HG03066 (cell line): ENCODE results near the gene CTNNA3.

ENCODE experiments used
- ATAC-seq: cut with Tn5 transposase; IDR thresholded peaks from one replicate; pipeline ENCODE4 v1.9.1; 2021; ENCODE audit warnings: low read depth; ENCODE audit not compliant: unreplicated experiment

CTNNA3 gene

GRCh38 chr10:66102756-66103155, 1593.2 kb downstream of the CTNNA3 start:
- ATAC-seq = no peak

DNA sequence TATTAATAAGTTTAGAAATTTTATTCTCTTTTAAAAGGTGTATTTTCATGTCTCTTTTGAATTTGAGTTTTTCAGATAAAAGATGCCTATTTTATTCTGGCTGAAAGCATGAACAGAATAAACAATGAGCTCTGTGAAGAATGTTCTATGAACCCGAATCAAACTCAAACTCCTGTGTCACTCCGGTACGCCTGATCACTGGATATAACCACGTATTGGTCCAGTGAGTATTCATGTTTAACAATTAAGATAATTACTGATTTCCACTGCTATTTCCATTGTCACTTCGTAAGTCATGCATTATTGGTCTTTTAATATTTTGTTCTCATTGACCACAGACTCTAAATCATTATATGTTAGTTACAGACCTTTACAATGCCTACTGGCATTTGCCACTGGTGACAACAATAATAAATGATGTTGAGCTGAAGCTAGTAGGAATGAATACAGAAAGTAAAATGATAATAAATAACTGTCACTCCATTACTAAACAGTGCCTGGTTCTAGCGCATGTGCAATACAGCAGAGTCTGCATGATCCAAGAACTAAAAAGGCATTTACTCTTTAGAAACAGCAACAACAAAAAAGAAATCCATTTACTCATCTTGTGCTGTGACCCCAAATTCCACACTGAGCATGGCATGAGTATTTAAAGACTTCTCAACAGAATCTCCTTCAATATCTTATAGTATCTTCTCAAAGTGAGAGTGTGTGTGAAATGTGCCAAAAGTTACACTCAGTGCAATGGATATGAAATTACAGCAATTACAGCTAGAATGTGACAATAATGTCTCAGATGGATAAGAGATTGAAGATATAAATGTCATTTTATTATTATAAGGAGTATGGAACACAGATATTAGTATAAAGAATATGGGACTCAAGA, 1597.2 kb downstream of the CTNNA3 start:
- ATAC-seq = no peak

DNA sequence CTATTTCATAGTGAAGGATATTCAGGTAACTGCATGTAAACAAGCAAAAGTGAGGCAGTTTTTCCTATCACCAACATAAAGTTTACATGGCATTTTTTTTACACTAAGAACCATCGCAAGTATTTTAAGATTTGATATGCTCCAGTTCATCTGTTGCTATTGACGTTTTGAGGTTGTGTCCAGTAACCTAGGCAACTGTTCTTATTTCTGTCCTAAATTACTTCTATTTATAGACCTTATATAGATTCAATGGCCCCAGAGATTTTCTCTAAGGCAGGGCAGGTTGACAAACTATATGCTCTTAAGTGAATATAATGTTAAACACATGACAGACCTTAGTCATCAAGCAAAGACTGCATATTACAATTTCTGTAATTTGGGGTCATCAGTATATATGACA, 1600.4 kb downstream of the CTNNA3 start:
- no peak for ATAC-seq

DNA sequence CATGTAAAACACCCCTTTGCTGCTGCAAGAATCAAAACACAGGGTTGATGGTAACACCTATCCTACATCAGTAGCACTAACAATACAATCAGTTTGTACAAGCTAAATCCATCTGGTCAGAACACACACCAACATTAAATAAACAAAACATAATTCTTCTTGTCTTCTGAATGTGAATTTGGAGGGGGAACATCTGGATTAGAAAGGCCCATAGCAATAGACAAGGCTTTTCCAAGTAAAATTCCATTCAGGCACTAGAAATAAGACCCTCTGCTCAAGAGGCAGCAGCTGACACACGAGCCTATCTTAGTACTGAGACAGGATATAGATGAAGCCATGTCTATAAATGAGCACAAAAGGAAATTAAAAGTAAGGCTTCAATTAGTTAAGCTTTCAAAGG, 1610.1 kb downstream of the CTNNA3 start:
- no peak for ATAC-seq

- no peak for ATAC-seq
Measured at GRCh38 chr10:66071907-66072306, 1624.1 kb downstream of the CTNNA3 start.

GRCh38 chr10:66058594-66058993, 1637.4 kb downstream of the CTNNA3 start:
- ATAC-seq = no peak

- no peak for ATAC-seq
Measured at GRCh38 chr10:66049335-66049734, 1646.7 kb downstream of the CTNNA3 start.

DNA sequence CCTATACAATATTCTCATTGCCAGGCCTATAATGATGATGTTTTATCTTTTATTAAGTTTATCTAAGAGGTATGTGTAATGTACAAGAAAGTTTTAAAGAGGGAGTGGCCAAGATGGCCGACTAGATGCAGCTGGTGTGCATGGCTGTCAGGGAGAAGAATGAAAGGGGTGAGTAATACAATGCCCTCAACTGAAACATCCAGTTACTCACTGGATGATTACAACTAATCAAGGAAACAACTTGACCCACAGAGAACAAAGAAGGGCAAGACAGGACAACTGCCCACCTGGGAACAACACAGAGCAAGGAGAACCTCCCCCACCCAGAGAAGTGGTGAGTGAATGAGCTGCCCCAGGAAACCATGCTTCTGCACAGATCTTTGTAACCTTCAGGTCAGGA, 1650.1 kb downstream of the CTNNA3 start:
- no peak for ATAC-seq

DNA sequence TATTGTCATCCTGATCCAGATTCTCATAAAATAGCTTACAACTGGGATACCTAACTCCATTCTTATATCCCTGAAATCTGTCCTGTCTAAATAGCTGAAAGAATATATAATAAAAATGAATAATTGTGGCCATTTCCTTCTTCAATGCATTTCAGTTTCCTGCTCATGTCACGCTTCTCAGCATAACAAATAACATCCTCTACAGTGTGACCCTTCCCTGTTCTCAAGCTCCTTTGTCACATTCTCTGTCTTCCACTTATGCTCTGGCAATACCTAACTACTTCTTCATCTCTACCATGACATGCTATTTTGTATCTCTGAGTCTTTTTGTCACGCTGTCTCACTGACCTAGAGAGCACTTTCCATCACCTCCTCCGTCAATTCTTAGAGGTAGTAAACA, 1654.2 kb downstream of the CTNNA3 start:
- ATAC-seq = no peak

DNA sequence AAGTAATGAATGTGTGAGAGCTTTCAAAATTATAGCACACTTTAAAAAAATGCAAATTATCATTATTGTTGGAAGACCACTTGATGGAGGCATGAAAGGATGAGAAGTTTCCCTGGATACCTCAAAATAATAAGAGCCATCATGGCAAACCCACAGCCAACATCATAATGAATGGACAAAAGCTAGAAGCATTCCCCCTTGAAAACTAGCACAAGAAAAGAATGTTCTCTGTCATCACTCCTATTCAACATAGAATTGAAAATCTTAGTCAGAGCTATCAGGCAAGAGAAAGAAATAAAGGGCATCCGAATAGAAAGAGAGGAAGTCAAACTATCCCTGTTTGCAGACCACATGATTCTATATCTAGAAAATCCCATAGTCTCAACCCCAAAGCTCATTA, 1657.4 kb downstream of the CTNNA3 start:
- ATAC-seq = no peak

- ATAC-seq = no peak
Measured at GRCh38 chr10:66026321-66026720, 1669.7 kb downstream of the CTNNA3 start.

DNA sequence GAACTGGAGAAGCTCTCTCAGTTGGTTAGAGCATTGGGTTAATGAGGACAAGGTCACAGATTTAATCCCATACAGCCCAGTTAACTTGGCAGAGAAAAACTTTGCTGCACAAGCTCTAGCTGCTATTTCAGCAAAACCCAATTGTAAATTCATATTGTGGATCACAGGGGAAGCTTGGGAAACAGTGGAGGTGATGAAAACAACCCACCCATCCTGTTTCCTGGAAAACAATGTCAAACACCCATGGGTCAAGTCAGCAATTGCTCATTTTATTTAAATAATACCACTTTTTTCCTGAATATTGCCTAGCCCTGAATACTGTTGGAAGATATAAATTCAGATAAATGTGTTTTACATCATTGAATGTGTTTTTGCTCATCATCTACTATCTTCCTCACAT, 1670.8 kb downstream of the CTNNA3 start:
- ATAC-seq = no peak

DNA sequence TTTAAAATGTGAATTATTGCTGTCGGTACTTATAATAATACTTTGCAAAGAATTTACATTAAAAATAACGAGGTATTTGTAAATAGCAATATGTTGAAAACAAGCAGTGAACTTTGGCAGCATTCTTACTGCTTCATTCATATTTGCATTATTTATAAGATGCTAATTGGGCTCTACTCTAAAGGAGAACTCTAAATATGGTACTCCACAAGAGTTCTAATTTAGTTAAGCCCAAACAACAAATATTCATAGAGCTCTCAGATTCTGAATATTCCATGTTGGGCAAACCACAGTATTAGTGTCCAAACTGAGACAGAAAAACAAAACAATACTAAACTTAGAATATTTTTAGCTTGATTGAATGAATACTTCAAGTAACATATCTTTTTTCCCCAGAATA, 1674.6 kb downstream of the CTNNA3 start:
- ATAC-seq = no peak

- no peak for ATAC-seq
Measured at GRCh38 chr10:66008221-66008620, 1687.8 kb downstream of the CTNNA3 start.

DNA sequence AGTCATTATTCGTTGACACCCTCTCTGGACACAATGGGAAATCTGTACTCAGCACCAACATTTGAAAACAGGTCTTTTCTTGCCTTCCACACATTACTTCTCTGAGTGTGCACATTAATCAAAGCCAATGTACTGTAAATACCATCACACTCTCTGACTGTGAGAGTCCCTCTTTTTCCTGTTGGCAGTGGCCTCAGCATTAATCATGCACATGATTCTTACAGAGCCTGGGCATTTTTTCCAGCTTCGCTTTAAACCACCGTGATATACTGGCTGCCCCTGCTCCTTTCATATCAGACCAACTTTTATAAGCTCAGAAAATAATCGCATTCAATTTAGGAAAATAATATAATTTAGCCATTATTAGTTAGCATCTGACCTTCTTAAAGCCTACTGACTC, 1689.6 kb downstream of the CTNNA3 start:
- ATAC-seq = no peak

DNA sequence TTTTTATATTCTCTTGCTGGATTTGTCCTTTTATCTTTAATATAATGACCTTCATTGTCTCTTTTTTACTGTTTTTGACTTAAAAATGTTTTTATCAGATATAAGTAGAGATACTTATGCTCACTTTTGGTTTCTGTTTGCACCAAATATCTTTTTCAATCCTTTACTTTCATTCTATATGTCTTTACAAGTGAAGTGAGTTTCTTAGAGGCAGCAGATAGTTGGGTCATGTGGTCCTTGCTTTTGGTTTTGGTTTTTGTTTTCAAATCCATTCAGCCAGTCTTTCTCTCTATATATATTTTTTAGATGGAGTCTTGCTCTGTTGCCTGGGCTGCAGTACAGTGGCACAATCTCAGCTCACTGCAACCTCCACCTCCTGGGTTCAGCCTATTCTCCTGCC, 1702.5 kb downstream of the CTNNA3 start:
- ATAC-seq = no peak

GRCh38 chr10:65968871-65969270, 1727.1 kb downstream of the CTNNA3 start:
- no peak for ATAC-seq

- ATAC-seq = no peak
Measured at GRCh38 chr10:65968437-65968836, 1727.6 kb downstream of the CTNNA3 start.

DNA sequence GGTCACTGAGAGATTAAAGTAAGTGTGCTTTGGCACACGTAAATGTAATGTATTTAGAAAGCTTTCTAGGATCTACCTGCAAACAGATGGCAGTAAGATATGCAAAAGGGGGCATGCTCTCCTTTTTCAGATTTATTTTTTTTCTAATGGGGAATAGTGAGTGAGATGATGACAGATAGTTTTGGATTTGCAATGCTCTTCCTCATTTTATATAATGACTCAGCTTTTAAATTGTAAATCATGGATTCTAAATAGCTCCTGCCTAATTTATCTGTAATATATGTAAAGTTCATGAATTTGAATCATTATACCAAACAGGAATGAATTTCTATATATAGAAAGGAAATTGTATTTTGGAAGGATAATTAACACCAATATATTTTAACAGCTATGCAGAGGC, 1731.8 kb downstream of the CTNNA3 start:
- ATAC-seq = no peak

- ATAC-seq = no peak
Measured at GRCh38 chr10:65952086-65952485, 1743.9 kb downstream of the CTNNA3 start.

DNA sequence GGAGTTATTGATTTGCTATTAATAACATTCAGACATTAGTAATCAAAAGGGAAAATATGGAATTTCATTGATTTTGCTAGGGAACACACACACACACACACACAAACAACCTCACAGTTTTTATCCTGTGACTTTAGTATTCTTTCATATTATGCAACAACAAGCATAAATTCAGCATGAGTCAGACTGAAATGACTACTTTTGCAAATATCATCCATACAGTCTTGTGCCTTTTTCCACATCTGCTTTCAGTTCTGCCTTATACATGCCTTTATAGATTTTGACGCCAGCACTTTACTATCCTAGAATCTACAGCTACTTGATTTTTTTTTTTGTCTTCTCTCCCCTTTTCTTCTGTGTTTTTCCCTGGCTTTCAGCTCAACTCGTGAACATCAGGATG, 1745.9 kb downstream of the CTNNA3 start:
- no peak for ATAC-seq

DNA sequence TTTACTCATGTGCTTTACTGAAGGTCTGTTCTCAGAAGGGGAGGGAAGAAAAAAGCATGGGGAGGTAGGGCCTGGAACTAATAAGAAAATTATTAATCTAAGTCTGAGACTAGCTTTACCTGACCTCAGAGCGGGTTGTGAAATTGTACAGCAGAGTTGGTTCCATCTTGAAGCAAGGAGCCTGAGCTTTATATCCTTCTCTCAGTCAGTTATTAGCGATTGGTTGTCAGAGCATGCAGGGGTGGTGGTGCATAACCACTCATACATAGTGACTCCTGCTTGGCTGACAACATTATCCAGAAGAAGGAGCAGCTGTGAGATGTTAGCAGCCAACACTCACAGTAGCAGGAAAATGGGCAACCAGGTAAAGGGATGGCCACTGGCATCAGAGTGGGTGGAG, 1746.5 kb downstream of the CTNNA3 start:
- ATAC-seq = no peak

DNA sequence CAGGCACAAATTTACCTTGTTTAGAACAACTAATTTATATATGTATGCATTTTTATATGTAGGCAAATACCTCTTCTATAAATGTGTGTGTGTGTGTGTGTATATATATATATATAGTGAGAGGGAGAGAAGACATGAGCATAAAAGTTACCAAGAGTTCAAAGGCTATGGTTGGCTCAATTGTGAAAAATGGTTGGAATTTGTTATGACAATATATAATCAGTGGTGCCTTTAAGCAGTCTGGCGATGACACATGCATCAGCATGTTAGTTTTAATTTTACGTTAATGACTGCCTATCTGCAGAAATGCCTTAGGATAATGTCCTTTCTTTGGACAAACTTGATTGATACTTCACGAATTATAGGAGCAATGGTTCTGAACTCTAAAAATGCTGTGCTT, 1750.9 kb downstream of the CTNNA3 start:
- no peak for ATAC-seq
